Mesendoderm (in vitro differentiated cells): ENCODE measurements around the gene C8A.

ENCODE experiments used
- DNase-seq: peaks from one replicate; pipeline ENCODE4 v3.0.0; 2013
- H2AK5ac ChIP-seq: 2 replicates; pipeline ENCODE4 v1.6.1; 2013; ENCODE audit warnings: low read length, inconsistent platforms
- H2BK120ac ChIP-seq: 2 replicates; pipeline ENCODE4 v1.6.1; 2013; ENCODE audit warnings: low read depth, mild to moderate bottlenecking, low read length, moderate library complexity, mixed read lengths
- H2BK15ac ChIP-seq: replicated peaks from 2 replicates; pipeline ENCODE4 v1.6.1; 2013; ENCODE audit warnings: low read depth, mild to moderate bottlenecking, moderate library complexity
- H2BK5ac ChIP-seq: 2 replicates; pipeline ENCODE4 v1.6.1; 2013; ENCODE audit warnings: low read length, inconsistent platforms
- H3K18ac ChIP-seq: 2 replicates; pipeline ENCODE4 v1.6.1; 2013; ENCODE audit warnings: mild to moderate bottlenecking, low read length, mixed read lengths
- H3K23ac ChIP-seq: one replicate; pipeline ENCODE4 v1.6.1; 2013; ENCODE audit warnings: low read length
- H3K27ac ChIP-seq: 2 replicates; pipeline ENCODE4 v1.5.1; 2013; ENCODE audit warnings: low read depth, mild to moderate bottlenecking, inconsistent platforms, low read length, moderate library complexity
- H3K27me3 ChIP-seq: 2 replicates; pipeline ENCODE4 v1.6.1; 2013; ENCODE audit warnings: low read length, control low read depth, mild to moderate bottlenecking, inconsistent platforms; ENCODE audit not compliant: insufficient read depth, poor library complexity
- H3K36me3 ChIP-seq: 2 replicates; pipeline ENCODE4 v1.6.1; 2013; ENCODE audit warnings: low read length, inconsistent platforms; ENCODE audit not compliant: control insufficient read depth, insufficient read depth
- H3K4ac ChIP-seq: one replicate; pipeline ENCODE4 v1.6.1; 2013; ENCODE audit warnings: low read depth, mild to moderate bottlenecking, low read length, moderate library complexity
- H3K4me1 ChIP-seq: 2 replicates; pipeline ENCODE4 v1.6.1; 2013; ENCODE audit warnings: low read depth, low read length, inconsistent platforms; ENCODE audit not compliant: control insufficient read depth
- H3K4me2 ChIP-seq: 2 replicates; pipeline ENCODE4 v1.6.1; 2013; ENCODE audit warnings: low read length
- H3K4me3 ChIP-seq: 2 replicates; pipeline ENCODE4 v1.5.1; 2013; ENCODE audit warnings: mild to moderate bottlenecking, low read length
- H3K56ac ChIP-seq: one replicate; pipeline ENCODE4 v1.6.1; 2013; ENCODE audit warnings: low read length
- H3K79me1 ChIP-seq: 2 replicates; pipeline ENCODE4 v1.6.1; 2013; ENCODE audit warnings: low read length, inconsistent platforms
- H3K79me2 ChIP-seq: 2 replicates; pipeline ENCODE4 v1.6.1; 2013; ENCODE audit warnings: mild to moderate bottlenecking, low read length; ENCODE audit not compliant: control insufficient read depth, insufficient read depth
- H3K9ac ChIP-seq: 2 replicates; pipeline ENCODE4 v1.6.1; 2013; ENCODE audit warnings: low read length, inconsistent platforms
- H4K5ac ChIP-seq: one replicate; pipeline ENCODE4 v1.6.1; 2013; ENCODE audit warnings: low read length
- H4K8ac ChIP-seq: one replicate; pipeline ENCODE4 v1.6.1; 2013; ENCODE audit warnings: low read depth, mild to moderate bottlenecking, control low read depth, low read length, moderate library complexity
- WGBS: extraction: QIAGEN DNeasy Blood & Tissue Kit; methylation state at CpG from one replicate; pipeline ENCODE4 v1.1.7; 2013; ENCODE audit warnings: low lambda C conversion rate, missing lambda C conversion rate; ENCODE audit not compliant: insufficient coverage; ENCODE audit errors: extremely low coverage; 5-methylcytosine and 5-hydroxymethylcytosine counted together

C8A gene

DNA sequence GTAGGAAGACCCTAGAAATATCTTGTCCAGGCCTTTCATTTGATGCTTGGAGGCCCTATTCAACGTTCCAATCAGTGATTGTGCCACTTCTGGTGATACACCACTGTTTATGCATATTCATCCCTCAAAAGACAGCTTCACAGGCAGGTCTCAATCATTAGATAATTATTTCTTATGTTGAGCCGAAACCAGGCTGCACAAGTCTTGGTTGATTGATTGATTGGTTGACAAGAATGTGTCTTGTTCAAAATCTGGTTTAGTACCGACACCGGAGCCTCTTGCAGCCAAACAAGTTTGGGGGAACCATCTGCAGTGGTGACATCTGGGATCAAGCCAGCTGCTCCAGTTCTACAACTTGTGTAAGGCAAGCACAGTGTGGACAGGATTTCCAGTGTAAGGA lies 20.1 kb downstream of the C8A start:
- Histone ChIP-seq H3K4me3 (no peak overlapping the region), H3K56ac (no peak overlapping the region), H3K18ac (no peak overlapping the region), H4K8ac (no peak overlapping the region), H3K79me1 (no peaks in the 10 kb centered on the region), H2BK5ac (no peak overlapping the region), H2BK15ac (no peak overlapping the region), H3K79me2 (no peaks in the 10 kb centered on the region), H2BK120ac (no peak overlapping the region), H3K36me3 (no peaks in the 10 kb centered on the region), H2AK5ac (no peak overlapping the region), H3K23ac (no peak overlapping the region), H3K27ac (no peak overlapping the region), H3K27me3 (no peaks in the 10 kb centered on the region), H3K4ac (no peak overlapping the region), H3K4me2 (no peak overlapping the region), H3K9ac (no peak overlapping the region), H3K4me1 (no peaks in the 10 kb centered on the region), H4K5ac (no peak overlapping the region)
- no peak for DNase-seq
- no CpG with 5 or more reads among the region's 4 CpGs for WGBS

DNA sequence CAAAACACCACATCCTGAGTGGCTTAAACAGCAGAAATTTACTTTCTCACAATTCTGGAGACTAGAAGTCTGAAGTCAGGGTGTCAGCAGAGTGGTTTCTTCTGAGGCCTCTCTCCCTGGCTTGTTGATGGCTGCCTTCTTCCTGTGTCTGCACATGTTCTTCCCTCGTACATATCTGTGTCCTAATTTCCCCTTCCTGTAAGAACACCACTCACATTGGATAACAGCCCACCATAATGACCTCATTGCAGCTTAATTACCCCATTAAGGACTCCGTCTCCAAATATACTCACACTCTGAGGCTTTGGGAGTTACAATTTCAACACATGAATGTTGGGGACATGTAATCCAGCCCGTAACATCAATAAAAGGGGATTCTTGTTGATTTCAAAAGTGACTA lies 23.4 kb downstream of the C8A start:
- Histone ChIP-seq H3K79me1 (no peaks in the 10 kb centered on the region), H3K18ac (no peak overlapping the region), H4K8ac (no peak overlapping the region), H3K56ac (no peak overlapping the region), H3K4me2 (no peak overlapping the region), H3K4me3 (no peak overlapping the region), H2BK15ac (no peak overlapping the region), H3K27me3 (no peaks in the 10 kb centered on the region), H3K79me2 (no peaks in the 10 kb centered on the region), H3K23ac (no peak overlapping the region), H2BK120ac (no peak overlapping the region), H2AK5ac (no peak overlapping the region), H3K4ac (no peak overlapping the region), H3K4me1 (no peaks in the 10 kb centered on the region), H3K9ac (no peak overlapping the region), H2BK5ac (no peak overlapping the region), H3K27ac (no peak overlapping the region), H4K5ac (no peak overlapping the region), H3K36me3 (no peaks in the 10 kb centered on the region)
- DNase-seq = no peak
- WGBS = no CpG with 5 or more reads among the region's 3 CpGs

DNA sequence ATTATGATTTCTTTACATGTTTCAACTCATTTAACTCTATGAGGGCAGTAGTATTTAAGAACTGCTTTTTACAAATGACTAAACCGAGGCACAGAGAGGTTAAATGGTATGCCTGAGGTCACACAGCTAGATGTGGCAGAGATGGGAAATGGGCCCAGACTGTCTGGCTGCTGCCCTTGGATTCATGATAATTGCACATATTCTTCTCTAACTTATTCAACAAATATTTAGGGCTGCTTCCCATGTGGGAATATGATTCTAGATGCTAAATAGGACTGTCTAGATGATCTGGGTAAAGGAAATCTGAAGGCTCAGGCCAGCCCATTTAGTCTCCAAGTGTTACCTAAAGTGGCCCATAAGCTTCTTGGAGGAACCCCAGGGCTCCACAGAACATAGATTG lies 26.2 kb downstream of the C8A start:
- Histone ChIP-seq H2AK5ac (no peak overlapping the region), H3K23ac (no peak overlapping the region), H3K18ac (no peak overlapping the region), H2BK120ac (no peak overlapping the region), H3K9ac (no peak overlapping the region), H3K79me1 (no peaks in the 10 kb centered on the region), H3K4ac (no peak overlapping the region), H3K4me3 (no peak overlapping the region), H2BK5ac (no peak overlapping the region), H3K36me3 (no peaks in the 10 kb centered on the region), H3K4me1 (no peaks in the 10 kb centered on the region), H3K56ac (no peak overlapping the region), H2BK15ac (no peak overlapping the region), H3K27ac (no peak overlapping the region), H4K5ac (no peak overlapping the region), H3K4me2 (no peak overlapping the region), H3K79me2 (no peaks in the 10 kb centered on the region), H3K27me3 (no peaks in the 10 kb centered on the region), H4K8ac (no peak overlapping the region)
- WGBS = no CpG with 5 or more reads among the region's 1 CpG
- DNase-seq = no peak

DNA sequence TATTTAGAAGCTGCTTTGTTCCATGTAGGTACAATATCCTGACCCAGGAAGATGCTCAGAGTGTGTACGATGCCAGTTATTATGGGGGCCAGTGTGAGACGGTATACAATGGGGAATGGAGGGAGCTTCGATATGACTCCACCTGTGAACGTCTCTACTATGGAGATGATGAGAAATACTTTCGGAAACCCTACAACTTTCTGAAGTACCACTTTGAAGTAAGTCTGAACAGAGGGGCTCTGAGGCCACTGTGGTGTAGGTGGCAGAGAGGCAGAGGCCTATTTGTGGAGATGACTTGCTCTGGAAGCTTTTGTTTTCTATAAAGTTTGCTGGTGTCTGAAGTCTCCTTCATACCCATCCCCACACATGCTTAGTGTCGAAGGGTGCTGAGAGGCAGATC lies 26.8 kb downstream of the C8A start:
- Histone ChIP-seq H2AK5ac (no peak overlapping the region), H3K79me1 (no peaks in the 10 kb centered on the region), H3K18ac (no peak overlapping the region), H3K4me1 (no peaks in the 10 kb centered on the region), H3K27ac (no peak overlapping the region), H3K4ac (no peak overlapping the region), H4K8ac (no peak overlapping the region), H3K36me3 (no peaks in the 10 kb centered on the region), H2BK5ac (no peak overlapping the region), H3K56ac (no peak overlapping the region), H3K23ac (no peak overlapping the region), H2BK120ac (no peak overlapping the region), H3K79me2 (no peaks in the 10 kb centered on the region), H3K27me3 (no peaks in the 10 kb centered on the region), H4K5ac (no peak overlapping the region), H2BK15ac (no peak overlapping the region), H3K4me3 (no peak overlapping the region), H3K9ac (no peak overlapping the region), H3K4me2 (no peak overlapping the region)
- no peak for DNase-seq
- no CpG with 5 or more reads among the region's 6 CpGs for WGBS

DNA sequence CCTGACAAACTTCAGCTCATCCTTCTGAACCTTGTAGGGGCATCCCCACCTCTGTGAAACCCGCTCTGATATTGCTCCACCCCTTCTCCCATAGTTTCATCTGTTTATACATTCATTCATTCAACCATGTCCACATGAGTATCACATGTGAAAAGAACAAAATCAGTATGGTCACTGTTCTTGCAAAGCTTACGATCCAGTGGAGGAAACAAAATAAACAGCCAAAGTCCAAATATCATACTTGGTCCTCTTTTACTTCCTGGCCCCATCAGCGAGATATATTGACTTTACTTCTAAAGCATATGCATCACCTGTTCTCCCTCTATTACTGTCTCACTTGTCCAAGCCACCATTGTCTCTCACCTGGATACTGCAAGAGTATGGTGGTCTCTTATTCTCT lies 35.6 kb downstream of the C8A start:
- Histone ChIP-seq H2BK5ac (no peak overlapping the region), H4K5ac (no peak overlapping the region), H3K79me1 (no peaks in the 10 kb centered on the region), H2BK120ac (no peak overlapping the region), H3K36me3 (no peaks in the 10 kb centered on the region), H3K56ac (no peak overlapping the region), H3K4me2 (no peak overlapping the region), H3K23ac (no peak overlapping the region), H3K27me3 (no peaks in the 10 kb centered on the region), H3K4me3 (no peak overlapping the region), H3K4me1 (no peaks in the 10 kb centered on the region), H2AK5ac (no peak overlapping the region), H4K8ac (no peak overlapping the region), H3K18ac (no peak overlapping the region), H3K4ac (no peak overlapping the region), H3K79me2 (no peaks in the 10 kb centered on the region), H2BK15ac (no peak overlapping the region), H3K27ac (no peak overlapping the region), H3K9ac (no peak overlapping the region)
- no CpG with 5 or more reads among the region's 3 CpGs for WGBS
- no peak for DNase-seq

DNA sequence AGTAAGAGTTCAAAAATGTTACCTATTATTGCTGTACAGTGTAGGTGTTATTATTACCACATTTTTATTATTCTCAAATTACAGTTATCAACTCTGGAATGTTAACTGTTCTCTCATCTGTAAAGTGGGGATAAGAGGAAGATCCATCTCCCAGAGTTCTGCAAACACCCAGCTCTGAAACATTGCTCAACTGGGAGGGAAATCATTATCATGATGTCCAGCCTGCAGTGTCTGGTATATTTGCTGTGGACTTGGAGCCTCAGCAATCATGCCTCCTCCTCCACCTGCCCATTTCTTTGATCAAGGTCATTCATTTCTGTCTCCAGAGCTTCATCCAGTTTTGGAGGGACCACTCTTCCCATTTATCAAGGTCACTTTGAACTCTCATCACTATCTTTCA lies 39.4 kb downstream of the C8A start:
- H2AK5ac ChIP-seq = no peak overlapping the region
- no peak overlapping the region for H3K4me3 ChIP-seq
- no peak overlapping the region for H3K4ac ChIP-seq
- no peaks in the 10 kb centered on the region for H3K4me1 ChIP-seq
- no peak overlapping the region for H3K56ac ChIP-seq
- no peak overlapping the region for H3K27ac ChIP-seq
- no peaks in the 10 kb centered on the region for H3K79me2 ChIP-seq
- no peaks in the 10 kb centered on the region for H3K27me3 ChIP-seq
- no peak overlapping the region for H3K4me2 ChIP-seq
- DNase-seq = no peak
- H2BK120ac ChIP-seq = no peak overlapping the region
- no peak overlapping the region for H3K9ac ChIP-seq
- H3K23ac ChIP-seq = no peak overlapping the region
- H4K8ac ChIP-seq = no peak overlapping the region
- no peaks in the 10 kb centered on the region for H3K79me1 ChIP-seq
- H4K5ac ChIP-seq = no peak overlapping the region
- H3K36me3 ChIP-seq = no peaks in the 10 kb centered on the region
- no peak overlapping the region for H2BK5ac ChIP-seq
- no peak overlapping the region for H3K18ac ChIP-seq
- H2BK15ac ChIP-seq = no peak overlapping the region
